GM18858 (cell line): ENCODE measurements around the gene RIN3.
A peak's percentile ranks its signal among the peaks of the same experiment; 100 is the strongest.

Source experiments
- ATAC-seq: cut with Tn5 transposase; IDR thresholded peaks from one replicate; pipeline ENCODE4 v1.9.1; 2021; ENCODE audit not compliant: unreplicated experiment

RIN3 gene

GRCh38 chr14:92644970-92645515 is 131.5 kb downstream of the RIN3 start:
- ATAC-seq: no peak

DNA sequence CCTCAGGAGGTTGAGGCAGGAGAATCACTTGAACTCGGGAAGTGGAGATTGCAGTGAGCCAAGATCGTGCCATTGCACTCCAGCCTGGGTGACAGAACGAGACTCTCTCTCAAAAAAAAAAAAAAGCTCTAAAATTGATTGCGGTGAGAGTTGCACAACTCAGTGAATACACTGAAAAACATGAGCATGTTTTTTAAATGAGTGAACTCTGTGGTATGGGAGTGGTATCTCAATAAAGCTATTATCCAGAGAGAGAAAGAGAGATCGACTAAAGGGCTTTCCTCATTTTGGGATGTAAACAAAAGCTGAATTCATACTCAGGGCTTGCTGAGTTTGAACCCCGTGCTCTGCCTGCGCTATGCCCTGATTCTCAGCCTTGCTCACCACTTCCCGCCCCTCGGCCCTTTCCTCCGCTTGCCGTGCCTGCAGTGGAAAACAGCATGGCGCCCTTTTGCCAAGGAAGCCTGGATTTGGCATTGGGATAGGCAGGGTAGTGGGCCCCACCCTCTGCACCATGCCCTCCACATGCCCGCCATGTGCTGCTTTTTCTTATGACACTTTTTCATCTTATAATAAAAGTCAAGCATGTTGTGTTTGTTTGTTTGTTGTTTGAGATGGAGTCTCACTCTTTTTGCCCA is 132.4 kb downstream of the RIN3 start:
- ATAC-seq: no peak

DNA sequence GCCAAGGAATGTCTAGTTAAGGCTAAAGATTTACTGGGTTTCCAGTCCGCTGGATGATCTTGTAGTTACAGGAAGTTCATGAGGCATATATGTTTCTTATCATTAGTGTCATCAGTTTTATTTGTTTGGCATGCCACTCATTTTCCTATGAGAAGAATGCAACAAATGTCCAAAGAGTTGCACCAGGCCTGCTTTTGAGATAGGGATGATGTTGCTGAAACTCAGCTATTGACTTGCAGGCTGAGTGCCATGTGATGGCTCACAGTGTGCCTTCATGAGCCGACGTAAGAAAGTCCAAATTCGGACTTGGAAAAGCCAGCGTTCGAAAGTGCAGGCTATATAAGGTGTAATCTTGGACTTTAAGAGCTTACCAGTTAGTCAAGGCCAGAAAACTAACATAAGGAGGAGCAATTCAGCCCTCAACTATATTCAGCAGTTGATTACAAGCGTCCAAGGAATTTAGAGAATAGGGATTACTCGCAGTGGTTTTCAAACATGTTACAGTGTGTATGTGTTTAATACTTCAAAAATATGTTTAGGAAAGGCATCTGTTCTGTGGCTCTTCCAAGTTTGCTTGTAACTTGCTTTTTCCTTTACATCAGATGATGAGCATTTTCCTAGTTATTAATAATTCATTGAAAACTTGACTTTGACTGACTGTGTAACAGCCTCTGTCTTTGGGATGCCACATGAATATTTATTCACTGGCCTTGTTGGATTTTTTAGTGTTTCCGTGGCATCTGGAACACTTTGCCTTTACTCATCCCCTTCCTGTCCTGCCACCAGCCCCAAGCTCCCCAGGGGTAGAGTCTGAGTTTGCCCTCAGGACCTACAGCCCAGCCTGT is 133.6 kb downstream of the RIN3 start:
- ATAC-seq: no peak

DNA sequence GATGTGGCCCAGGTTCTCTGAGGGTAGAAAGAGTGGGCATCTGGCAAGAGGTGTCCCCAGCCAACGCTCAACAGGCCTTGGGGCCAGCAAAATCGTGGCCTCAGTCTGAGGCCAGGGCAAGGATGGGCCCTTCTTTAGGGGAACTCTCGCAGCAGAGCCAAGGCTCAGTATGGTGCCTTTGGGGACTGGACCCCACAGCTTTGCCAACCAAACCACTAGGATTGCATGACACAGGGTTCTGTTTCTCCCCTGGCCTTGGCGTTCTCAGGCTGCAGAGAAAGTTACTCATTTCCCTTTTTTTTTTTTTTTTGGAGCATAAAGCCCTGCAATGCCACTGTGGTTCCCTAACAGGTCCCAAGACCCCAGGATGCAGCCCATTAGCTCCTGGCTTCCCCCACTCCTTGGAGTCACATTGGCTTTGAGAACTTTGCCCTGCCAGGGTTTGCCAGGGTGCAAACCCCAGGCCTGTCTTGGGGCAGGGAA is 134.3 kb downstream of the RIN3 start:
- no peak for ATAC-seq

GRCh38 chr14:92649066-92649465 is 135.5 kb downstream of the RIN3 start:
- ATAC-seq: no peak

- ATAC-seq: no peak
Measured at GRCh38 chr14:92649934-92650545, 136.5 kb downstream of the RIN3 start.

DNA sequence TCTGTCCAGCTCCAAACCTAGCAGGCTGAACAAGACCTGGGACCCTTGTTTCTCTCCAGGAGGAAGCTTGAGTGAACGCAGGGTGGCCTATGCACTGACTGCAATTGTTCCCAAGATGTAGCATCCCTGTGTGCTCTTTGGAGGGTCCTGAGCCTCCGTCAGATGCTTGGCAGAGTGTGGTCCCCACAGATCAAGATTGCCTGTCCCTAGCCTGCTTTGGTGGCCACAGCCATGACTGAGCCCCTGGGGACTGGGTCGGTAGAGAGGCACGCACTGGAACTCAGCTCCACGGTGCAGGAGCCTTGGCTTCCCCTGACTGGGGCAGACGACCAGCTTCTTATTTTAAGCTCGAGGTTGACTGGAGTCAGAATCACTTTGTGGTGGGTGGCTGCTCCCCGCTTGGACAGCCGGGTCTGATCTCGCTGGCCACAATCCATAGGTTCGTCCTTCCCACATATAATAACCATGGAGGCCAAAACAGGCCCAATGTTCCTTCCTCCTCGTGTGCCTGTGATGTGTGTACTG is 137.1 kb downstream of the RIN3 start:
- ATAC-seq: no peak

DNA sequence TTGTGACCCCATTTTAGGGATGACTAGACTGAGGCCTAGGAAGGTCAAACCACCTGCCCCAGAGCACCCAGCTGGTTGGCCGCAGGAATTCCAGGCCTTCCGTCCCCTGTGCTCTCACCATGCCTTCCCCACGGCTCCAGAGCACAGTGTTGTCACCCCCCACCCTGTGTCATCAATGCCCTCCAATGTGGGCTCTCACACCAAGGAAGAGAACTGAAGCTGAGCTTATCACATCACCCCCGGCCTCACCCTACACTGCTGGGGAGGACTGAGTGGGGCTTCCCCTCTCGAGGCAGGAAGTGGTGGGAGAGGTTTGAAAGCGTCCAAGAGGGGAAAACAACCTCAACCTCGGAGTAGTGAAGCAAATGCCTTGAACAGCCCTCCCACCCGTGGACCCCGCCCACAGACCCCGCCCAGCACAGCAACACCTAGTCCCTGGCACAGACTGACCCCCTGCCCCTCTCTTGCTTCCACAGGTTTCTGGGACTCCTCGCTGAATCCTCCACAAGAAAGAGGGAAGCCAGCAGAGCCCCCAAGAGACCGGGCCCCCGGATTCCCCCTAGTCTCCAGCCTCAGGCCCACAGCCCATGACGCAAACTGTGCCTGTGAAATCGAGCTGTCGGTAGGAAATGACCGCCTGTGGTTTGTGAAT is 137.7 kb downstream of the RIN3 start:
- ATAC-seq: peak; percentile 70

DNA sequence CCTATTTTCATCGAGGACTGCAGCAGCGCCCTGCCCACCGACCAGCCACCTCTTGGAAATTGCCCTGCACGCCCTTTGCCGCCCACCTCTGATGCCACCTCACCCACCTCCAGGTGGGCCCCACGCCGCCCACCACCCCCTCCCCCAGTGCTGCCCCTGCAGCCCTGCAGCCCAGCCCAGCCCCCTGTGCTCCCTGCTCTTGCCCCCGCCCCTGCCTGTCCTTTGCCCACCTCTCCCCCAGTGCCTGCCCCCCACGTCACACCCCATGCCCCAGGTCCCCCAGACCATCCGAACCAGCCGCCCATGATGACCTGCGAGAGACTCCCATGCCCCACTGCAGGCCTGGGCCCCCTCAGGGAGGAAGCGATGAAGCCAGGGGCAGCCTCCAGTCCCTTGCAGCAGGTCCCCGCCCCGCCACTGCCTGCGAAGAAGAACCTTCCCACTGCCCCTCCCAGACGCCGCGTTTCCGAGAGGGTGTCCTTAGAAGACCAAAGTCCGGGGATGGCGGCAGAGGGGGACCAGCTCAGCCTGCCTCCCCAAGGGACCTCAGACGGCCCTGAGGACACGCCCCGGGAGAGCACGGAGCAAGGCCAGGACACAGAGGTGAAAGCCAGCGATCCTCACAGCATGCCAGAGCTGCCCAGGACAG is 138.3 kb downstream of the RIN3 start:
- no peak for ATAC-seq

DNA sequence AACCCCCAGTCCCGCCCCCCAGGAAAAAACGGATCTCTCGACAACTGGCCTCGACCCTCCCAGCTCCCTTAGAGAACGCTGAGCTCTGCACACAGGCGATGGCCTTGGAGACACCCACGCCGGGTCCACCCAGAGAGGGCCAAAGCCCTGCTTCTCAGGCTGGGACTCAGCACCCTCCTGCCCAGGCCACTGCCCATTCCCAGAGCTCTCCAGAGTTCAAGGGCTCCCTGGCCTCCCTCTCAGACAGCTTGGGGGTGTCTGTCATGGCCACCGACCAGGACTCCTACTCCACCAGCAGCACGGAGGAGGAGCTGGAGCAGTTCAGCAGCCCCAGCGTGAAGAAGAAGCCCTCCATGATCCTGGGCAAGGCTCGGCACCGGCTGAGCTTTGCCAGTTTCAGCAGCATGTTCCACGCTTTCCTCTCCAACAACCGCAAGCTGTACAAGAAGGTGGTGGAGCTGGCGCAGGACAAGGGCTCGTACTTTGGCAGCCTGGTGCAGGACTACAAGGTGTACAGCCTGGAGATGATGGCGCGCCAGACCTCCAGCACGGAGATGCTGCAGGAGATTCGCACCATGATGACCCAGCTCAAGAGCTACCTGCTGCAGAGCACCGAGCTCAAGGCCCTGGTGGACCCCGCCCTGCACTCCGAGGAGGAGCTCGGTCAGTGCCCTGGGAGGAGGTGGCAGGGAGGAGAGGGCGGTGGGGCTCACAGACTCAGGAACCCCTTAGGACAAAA is 139.0 kb downstream of the RIN3 start:
- ATAC-seq: no peak

- no peak for ATAC-seq
Measured at GRCh38 chr14:92653162-92653651, 139.6 kb downstream of the RIN3 start.

DNA sequence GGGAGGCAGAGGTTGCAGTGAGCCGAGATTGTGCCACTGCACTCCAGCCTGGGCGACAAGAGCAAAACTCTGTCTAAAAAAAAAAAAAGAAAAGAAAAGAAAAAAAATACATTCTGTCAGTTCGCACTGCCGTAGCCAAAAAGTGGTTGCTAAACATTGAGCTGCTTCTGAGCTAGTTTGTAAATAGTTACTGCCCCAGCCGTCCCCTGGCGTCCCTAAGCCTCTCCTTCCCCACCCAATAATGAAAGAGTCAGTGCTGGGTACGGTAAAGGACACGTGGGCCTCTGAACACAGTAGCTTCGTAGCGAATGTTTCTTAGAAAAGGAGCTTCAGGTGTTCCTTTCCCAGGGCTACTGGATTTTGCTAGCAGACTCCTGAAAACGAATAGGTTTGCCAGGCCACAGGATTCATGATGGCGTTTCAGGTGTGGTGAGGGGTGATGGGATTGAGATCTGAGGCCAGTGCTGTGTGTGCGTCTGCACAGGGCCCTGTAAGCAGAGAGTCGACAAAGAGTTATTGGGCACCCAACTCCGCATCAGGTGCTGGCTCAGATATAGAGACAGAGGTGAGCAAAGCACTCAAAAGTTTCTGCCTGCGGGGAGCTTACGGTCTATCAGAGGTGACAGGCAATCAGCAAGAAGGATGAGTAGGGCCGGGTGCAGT is 140.8 kb downstream of the RIN3 start:
- no peak for ATAC-seq

- ATAC-seq: no peak
Measured at GRCh38 chr14:92655419-92656201, 142.0 kb downstream of the RIN3 start.

DNA sequence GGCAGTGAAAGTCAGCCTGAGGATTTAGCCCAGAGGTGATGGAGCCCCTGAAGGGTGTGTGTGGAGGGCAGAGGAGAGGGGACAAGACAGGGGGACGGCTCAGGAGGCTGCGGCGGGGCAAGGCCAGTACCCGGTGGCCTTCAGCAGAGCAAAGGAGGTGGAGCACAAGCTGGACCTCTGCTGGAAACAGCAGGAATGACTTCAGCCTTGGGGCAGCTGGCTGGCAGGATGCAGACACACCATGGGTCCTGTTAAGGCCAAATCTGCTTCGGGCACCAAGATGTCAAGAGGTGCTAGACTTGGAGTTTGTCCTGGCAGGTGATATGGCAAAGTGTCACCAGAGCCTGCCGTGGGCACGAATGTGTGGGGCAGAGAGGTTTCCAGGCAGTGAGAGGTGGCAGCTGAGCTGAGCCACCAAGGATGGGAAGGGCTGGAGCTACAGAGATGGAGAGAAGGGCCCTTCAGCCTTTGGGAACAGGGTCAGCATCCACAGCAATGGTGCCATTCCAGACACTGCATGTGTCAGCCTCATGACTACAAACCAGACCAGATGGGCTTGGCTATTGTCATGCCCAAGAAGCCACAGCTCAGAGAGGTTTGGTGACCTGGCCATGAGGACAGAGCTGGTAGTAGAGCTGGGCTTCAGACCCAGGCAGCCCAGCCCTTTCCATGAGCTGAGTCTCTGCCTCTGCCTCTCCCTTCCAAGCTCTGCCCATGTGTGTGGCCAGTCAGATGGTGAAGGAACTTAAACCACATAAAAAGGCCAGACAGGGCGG is 142.9 kb downstream of the RIN3 start:
- no peak for ATAC-seq

DNA sequence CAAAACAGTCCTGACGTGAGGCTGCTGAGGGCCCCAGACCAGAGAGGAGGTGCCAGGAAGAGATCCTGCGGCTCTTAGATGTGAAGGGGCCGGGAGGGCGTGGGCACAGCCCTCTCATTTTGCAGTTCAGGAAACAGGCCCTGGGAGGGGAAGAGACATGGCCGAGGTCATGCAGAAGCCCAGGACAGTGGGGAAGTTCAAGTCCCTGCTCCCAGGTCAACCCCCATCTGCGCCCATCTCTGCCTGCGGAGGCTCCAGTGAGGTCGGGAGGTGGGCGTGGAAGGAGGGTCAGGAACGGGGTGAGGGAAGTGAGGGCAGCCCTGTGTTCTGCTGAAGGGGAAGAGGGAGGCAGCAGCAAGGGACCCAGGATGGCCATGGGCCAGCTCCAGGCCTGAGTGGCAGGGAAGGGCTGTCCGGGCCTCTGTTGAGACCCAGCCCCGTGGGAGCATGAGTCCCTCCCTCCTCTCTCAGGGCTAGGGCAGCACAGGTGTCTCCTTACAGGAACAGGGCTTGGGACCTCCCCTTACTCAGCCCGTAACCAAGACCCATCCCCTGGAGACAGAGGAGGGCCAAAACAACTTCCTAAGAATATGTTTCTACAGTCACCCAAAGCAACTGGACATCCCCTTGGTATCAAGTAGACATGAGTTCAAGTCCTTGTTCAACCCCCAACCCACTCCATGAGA is 144.0 kb downstream of the RIN3 start:
- no peak for ATAC-seq

DNA sequence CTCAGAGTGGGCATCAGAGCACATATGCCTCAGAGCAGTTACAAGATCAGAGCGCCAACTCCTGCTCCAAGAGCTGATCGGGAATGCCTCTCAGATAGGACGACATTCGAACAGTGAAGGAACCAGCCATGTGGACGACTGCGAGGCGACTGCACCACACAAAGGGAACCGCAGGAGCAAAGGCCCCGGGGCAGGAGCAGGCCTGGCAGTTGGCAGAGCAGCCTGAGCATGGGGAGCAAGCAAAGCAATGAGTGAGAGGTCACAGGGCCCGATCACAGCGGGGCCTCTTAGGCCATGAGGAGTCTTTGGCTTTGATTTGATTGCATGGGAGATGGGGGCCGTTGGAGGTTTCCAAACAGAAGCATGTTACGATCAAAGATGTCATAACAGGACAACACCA is 144.6 kb downstream of the RIN3 start:
- no peak for ATAC-seq

DNA sequence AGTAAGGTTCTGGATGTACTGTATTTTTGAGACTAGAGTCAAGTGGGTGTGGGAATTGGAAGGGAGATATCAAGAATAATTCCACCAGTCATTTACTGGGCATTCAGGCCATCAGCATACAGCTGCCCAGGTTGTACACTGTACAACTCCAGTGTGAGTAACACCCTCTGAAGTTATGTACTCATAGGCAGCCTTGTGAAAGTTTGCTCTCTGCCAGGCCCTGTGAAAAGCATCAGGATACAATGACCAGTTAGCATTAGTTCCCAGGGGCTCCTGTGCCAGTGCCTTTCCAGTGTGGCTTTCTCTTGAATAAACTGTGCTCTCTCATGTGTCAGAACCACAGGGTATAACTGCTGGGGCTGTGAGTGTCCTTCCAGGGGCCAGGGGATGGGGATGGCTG is 145.1 kb downstream of the RIN3 start:
- no peak for ATAC-seq
